ENCODE data around the gene TAF12. TPM values are rescaled to one million over a fixed set of nuclear protein-coding genes. Genes with fewer than 3 reads are reported as not detected.

The TAF12 gene
- total RNA-seq, 1 donor from 2014 or later = 25.9 TPM

DNA sequence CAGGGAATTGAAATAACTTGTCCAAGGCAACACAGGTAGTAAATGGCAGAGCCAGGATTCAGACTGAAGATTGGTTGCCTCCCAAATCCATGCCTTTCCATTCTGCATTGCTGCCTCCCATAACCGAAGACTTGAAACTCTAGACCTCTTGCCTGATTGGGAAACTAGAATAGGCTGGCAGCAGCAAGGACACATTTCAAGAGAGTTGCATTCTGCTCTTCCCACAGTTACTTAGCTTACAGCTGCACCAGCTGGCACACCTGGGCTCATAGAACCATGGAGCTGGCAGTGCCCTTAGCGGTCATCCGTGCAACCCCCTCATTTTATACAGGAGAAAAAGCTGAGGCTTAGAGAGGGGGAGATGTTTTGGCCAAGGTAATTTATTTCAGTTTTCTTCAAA is 82.0 kb downstream of the TAF12 start:
- Histone ChIP-seq H4K20me1 (ENCODE audit: insufficient read depth, low read length) (no peaks in the 10 kb centered on the region), H3K36me3 (ENCODE audit: insufficient read depth, low read length) (peaks cover 26% of the 10 kb centered on the region), H3K4me2 (ENCODE audit: low read length) (no peak overlapping the region), H3K4me1 (ENCODE audit: insufficient read depth, low read length) (no peaks in the 10 kb centered on the region), H3K9ac (ENCODE audit: low read length) (no peak overlapping the region), H3K9me3 (ENCODE audit: insufficient read depth, low read depth, low read length) (no peaks in the 10 kb centered on the region), H3K4me3 (ENCODE audit: insufficient read depth, low read depth, low read length) (no peak overlapping the region), H2AFZ (ENCODE audit: low read depth, low read length) (no peak overlapping the region), H3K79me2 (ENCODE audit: insufficient read depth, low read length) (no peaks in the 10 kb centered on the region), H3K27ac (ENCODE audit: low read depth, low read length) (no peak overlapping the region), H3K27me3 (ENCODE audit: insufficient read depth, low read length) (no peaks in the 10 kb centered on the region)
- H3K4me1 Mint-ChIP-seq (ENCODE audit: low read depth, unreplicated experiment) = no peaks in the 10 kb centered on the region
- H3K36me3 Mint-ChIP-seq (ENCODE audit: low read depth, unreplicated experiment) = peaks cover 6% of the 10 kb centered on the region
- no peak for TF ChIP-seq EZH2 (IDR thresholded peaks at IDR 0.05; ENCODE audit: insufficient read depth, low read length)
- no peak for TF ChIP-seq CTCF (IDR thresholded peaks at IDR 0.05; ENCODE audit: insufficient read depth, low read depth, low read length)
- H3K27me3 Mint-ChIP-seq (ENCODE audit: low read depth, unreplicated experiment) = no peaks in the 10 kb centered on the region
- H3K27ac Mint-ChIP-seq (ENCODE audit: unreplicated experiment) = no peak overlapping the region
- H3K9me3 Mint-ChIP-seq (ENCODE audit: unreplicated experiment) = no peaks in the 10 kb centered on the region
- no peak for DNase-seq (ENCODE audit: low read depth)
- FAIRE-seq = no peak
- no peak overlapping the region for H3K4me3 Mint-ChIP-seq (ENCODE audit: unreplicated experiment)

Other genes with a start within 250 kb of the TAF12 start
- 21.8 and 23.7 TPM in 2 replicates for gene RCC1, start 137.0 kb downstream of the TAF12 start, total RNA-seq
- gene TRNAU1AP, start 90.0 kb downstream of the TAF12 start, total RNA-seq = 20.5 and 21.7 TPM in 2 replicates
- 1.2 and 2.1 TPM in 2 replicates for gene RAB42, start 50.8 kb downstream of the TAF12 start, total RNA-seq
- gene RNU11, start 5.5 kb upstream of the TAF12 start, total RNA-seq = not detected in 2 replicates
- 11.9 and 12.6 TPM in 2 replicates for gene GMEB1, start 25.7 kb upstream of the TAF12 start, total RNA-seq
- 91.3 and 97.5 TPM in 2 replicates for gene YTHDF2, start 93.9 kb upstream of the TAF12 start, total RNA-seq
- gene OPRD1, start 169.1 kb upstream of the TAF12 start, total RNA-seq = 0.79 and 1.2 TPM in 2 replicates